Hepatocyte (in vitro differentiated cells): ENCODE data around the gene BCL2. TPM values are rescaled to one million over a fixed set of nuclear protein-coding genes. Genes with fewer than 3 reads are reported as not detected.

Experiments
- DNase-seq: peaks from one replicate; pipeline ENCODE4 v3.0.0-alpha.2; 2016; ENCODE audit warnings: low spot score
- H2AFZ ChIP-seq: fragments of 200-600 bp; sonication (generic); 2 replicates; pipeline ENCODE4 v1.6.0; 2016; ENCODE audit warnings: antibody characterized with exemption, mild to moderate bottlenecking
- H3K27ac ChIP-seq: fragments of 200-600 bp; sonication (generic); 2 replicates; pipeline ENCODE4 v1.5.1; 2016; ENCODE audit warnings: mild to moderate bottlenecking
- H3K27me3 ChIP-seq: fragments of 200-600 bp; sonication (generic); 2 replicates; pipeline ENCODE4 v1.6.1; 2016
- H3K36me3 ChIP-seq: fragments of 200-600 bp; sonication (generic); replicated peaks from 2 replicates; pipeline ENCODE4 v1.5.1; 2016; ENCODE audit warnings: low read depth; ENCODE audit not compliant: insufficient read depth
- H3K4me1 ChIP-seq: fragments of 200-600 bp; sonication (generic); 2 replicates; pipeline ENCODE4 v1.5.1; 2016; ENCODE audit warnings: mild to moderate bottlenecking, moderate library complexity; ENCODE audit not compliant: insufficient read depth
- H3K4me2 ChIP-seq: fragments of 200-600 bp; sonication (generic); 2 replicates; pipeline ENCODE4 v1.6.0; 2016
- H3K4me3 ChIP-seq: fragments of 200-600 bp; sonication (generic); 2 replicates; pipeline ENCODE4 v1.5.1; 2016; ENCODE audit warnings: mild to moderate bottlenecking
- H3K79me2 ChIP-seq: fragments of 200-600 bp; sonication (generic); 2 replicates; pipeline ENCODE4 v1.6.0; 2017; ENCODE audit warnings: mild to moderate bottlenecking
- H3K9me2 ChIP-seq: fragments of 200-600 bp; sonication (generic); replicated peaks from 2 replicates; pipeline ENCODE4 v1.6.0; 2017; ENCODE audit warnings: mild to moderate bottlenecking; ENCODE audit not compliant: insufficient read depth
- H3K9me3 ChIP-seq: fragments of 200-600 bp; sonication (generic); 2 replicates; pipeline ENCODE4 v1.5.1; 2016; ENCODE audit warnings: low read depth, mild to moderate bottlenecking
- H4K20me1 ChIP-seq: fragments of 200-600 bp; sonication (generic); 2 replicates; pipeline ENCODE4 v1.6.0; 2016; ENCODE audit warnings: mild to moderate bottlenecking; ENCODE audit not compliant: insufficient read depth, poor library complexity, severe bottlenecking
- EZH2 ChIP-seq: fragments of 200-600 bp; sonication (generic); IDR thresholded peaks from 2 replicates; pipeline ENCODE4 v1.6.1; 2016; ENCODE audit warnings: antibody characterized with exemption, mild to moderate bottlenecking, borderline replicate concordance
- EZH2phosphoT487 ChIP-seq: fragments of 200-600 bp; sonication (generic); IDR thresholded peaks from one replicate; pipeline ENCODE4 v1.6.1; 2018; ENCODE audit warnings: antibody characterized with exemption, mild to moderate bottlenecking, low read depth, moderate library complexity; ENCODE audit not compliant: unreplicated experiment, severe bottlenecking
- WGBS: methylation state at CpG from one replicate; pipeline ENCODE4 v1.1.6; 2016; ENCODE audit warnings: low lambda C conversion rate; ENCODE audit errors: missing lambda C conversion rate; 5-methylcytosine and 5-hydroxymethylcytosine counted together
- polyA plus RNA-seq: library from polyadenylated mRNA; unstranded; fragments of >200 nt; fragmentation: Nextera tagmentation; extraction: Ambion mirVana; gene quantifications from 2 replicates; pipeline ENCODE4 v1.2.1, GENCODE V29; 2016
- total RNA-seq: library from RNA; depleted of rRNA; stranded (reverse); fragments of >200 nt; gene quantifications from 2 replicates; pipeline ENCODE4 v1.2.3, GENCODE V29; 2014
- TF ChIP-seq, protein P1 (sequence below): fragments of 200-600 bp; sonication (generic); IDR thresholded peaks from 2 replicates; pipeline ENCODE4 v1.5.1; 2016; ENCODE audit warnings: antibody characterized with exemption, mild to moderate bottlenecking; ENCODE audit not compliant: poor library complexity

The BCL2 gene
- total and polyA plus RNA-seq, 2 experiments from 2014 or later: 1.0 to 11.4 TPM

DNA sequence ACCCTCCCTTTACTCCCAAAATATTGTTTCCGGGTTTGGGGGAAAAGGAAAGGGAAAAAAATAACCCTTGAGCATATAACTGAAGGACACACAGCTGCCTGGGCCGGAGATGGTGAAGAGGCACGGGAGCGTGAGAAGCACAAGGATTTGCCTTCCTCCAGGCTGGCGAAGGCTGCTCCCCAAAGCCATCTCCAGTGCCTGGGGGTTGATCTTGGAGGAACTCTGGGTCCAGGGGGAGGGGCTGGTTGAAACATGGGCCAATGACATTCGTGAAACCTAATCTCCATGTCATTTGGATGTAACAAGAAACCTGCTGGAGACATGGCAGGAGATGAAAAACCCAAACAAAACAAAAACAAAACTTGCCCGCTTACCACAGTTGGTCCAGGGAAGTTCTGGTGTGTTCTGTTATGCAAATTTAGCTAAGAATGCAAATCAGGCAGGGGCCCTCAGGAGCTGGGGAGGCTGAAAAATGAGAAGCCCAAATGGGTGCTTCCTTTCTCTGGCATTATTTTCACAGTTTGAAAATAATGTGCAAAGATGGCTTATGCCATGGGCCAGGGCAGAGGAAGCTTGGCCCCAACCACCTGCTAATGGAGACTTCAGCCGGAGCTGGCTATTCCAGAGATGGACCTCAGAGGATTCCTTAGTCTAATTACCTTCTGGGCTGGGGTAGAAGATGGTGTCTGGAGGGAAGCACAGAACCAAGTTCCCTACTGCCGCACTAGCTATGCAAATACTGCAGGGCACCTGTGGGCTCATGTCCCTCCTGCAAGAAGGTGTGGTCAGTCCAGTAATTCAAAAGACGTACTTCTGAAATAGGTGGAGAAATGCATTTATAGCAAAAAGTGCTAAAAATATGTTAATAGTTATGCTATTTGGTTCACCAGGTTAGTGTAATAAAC lies 180.9 kb downstream of the BCL2 start:
- 85% methylated on average over 10 of the region's 10 CpGs for WGBS
- no peak overlapping the region for H2AFZ ChIP-seq
- no peak overlapping the region for H3K4me3 ChIP-seq
- peaks cover 7% of the 10 kb centered on the region for H3K4me1 ChIP-seq
- H3K79me2 ChIP-seq: no peaks in the 10 kb centered on the region
- no peak overlapping the region for H3K4me2 ChIP-seq
- no peaks in the 10 kb centered on the region for H3K9me3 ChIP-seq
- H3K9me2 ChIP-seq: no peaks in the 10 kb centered on the region
- no peaks in the 10 kb centered on the region for H4K20me1 ChIP-seq
- no peaks in the 10 kb centered on the region for H3K36me3 ChIP-seq
- no peaks in the 10 kb centered on the region for H3K27me3 ChIP-seq
- no peak overlapping the region for H3K27ac ChIP-seq
- TF ChIP-seq, protein P1, sequence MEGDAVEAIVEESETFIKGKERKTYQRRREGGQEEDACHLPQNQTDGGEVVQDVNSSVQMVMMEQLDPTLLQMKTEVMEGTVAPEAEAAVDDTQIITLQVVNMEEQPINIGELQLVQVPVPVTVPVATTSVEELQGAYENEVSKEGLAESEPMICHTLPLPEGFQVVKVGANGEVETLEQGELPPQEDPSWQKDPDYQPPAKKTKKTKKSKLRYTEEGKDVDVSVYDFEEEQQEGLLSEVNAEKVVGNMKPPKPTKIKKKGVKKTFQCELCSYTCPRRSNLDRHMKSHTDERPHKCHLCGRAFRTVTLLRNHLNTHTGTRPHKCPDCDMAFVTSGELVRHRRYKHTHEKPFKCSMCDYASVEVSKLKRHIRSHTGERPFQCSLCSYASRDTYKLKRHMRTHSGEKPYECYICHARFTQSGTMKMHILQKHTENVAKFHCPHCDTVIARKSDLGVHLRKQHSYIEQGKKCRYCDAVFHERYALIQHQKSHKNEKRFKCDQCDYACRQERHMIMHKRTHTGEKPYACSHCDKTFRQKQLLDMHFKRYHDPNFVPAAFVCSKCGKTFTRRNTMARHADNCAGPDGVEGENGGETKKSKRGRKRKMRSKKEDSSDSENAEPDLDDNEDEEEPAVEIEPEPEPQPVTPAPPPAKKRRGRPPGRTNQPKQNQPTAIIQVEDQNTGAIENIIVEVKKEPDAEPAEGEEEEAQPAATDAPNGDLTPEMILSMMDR: no peak
- TF ChIP-seq EZH2phosphoT487: no peak
- TF ChIP-seq EZH2: no peak
- no peak for DNase-seq

DNA sequence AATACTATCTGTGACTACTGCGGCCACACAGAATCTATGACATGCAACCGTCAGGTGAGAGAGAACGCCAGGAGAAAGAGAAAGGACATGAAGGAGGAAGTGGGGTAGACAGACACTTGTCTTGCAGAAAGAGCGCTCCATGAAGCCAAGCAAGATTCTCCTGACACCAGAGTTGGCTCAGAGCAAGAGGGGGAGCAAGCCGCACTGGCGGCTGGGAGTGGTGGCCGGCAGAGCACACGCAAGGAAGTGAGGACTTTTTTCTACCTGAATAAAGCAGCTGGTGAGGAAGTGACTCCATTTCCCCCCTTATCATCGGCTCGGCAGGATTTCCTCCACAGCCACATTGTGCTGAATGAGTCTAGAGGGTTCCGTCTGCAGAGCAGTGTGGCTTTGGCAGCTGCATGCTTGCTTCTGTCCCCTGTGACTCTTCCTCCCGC lies 181.6 kb downstream of the BCL2 start:
- TF ChIP-seq EZH2phosphoT487 (no peak), EZH2 (no peak)
- TF ChIP-seq, protein P1: no peak
- no peaks in the 10 kb centered on the region for H3K9me3 ChIP-seq
- DNase-seq: no peak
- no peaks in the 10 kb centered on the region for H3K9me2 ChIP-seq
- no peaks in the 10 kb centered on the region for H3K27me3 ChIP-seq
- H3K4me1 ChIP-seq: peaks cover 9% of the 10 kb centered on the region
- no peaks in the 10 kb centered on the region for H3K36me3 ChIP-seq
- no peaks in the 10 kb centered on the region for H3K79me2 ChIP-seq
- no peak overlapping the region for H3K4me3 ChIP-seq
- no peak overlapping the region for H3K4me2 ChIP-seq
- no peak overlapping the region for H3K27ac ChIP-seq
- no peak overlapping the region for H2AFZ ChIP-seq
- WGBS: 83% methylated on average over 12 of the region's 12 CpGs
- no peaks in the 10 kb centered on the region for H4K20me1 ChIP-seq

DNA sequence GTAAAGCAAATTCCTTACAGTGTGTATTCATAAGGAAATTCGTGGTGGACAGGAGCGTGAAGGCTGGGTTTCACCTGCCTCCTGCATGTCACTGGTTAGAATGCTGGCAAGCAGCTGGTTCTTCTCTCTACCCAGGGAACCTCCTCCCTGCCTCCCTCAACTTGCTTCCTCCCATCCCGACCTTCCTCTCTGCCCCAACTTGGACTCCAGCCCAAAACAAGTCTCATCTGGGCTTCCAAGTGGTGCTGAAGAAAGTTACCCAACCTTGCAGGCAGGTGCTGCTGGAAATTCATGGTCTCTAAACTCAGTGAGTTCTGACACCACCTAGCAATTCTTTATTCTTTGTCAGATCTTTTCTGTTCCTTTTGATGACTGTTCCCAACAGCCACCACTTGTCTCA lies 184.5 kb downstream of the BCL2 start:
- Histone ChIP-seq H3K27ac (no peak overlapping the region), H2AFZ (no peak overlapping the region), H3K36me3 (no peaks in the 10 kb centered on the region), H4K20me1 (no peaks in the 10 kb centered on the region), H3K9me2 (no peaks in the 10 kb centered on the region), H3K9me3 (no peaks in the 10 kb centered on the region), H3K4me2 (no peak overlapping the region), H3K79me2 (no peaks in the 10 kb centered on the region), H3K4me3 (no peak overlapping the region), H3K4me1 (peaks cover 30% of the 10 kb centered on the region), H3K27me3 (no peaks in the 10 kb centered on the region)
- no peak for DNase-seq
- TF ChIP-seq, protein P1: no peak
- 93% methylated on average over 3 of the region's 3 CpGs for WGBS
